HEK293 (cell line): ENCODE measurements around the gene EEF1AKMT1.

ENCODE experiments used
- CTCF ChIA-PET: fragments of 350-600 bp; formaldehyde crosslinking; extraction: SDS; loops from one replicate; lab custom pipeline; 2021; ENCODE audit warnings: antibody characterized with exemption; lab: Yijun Ruan, JAX
- POLR2A ChIA-PET: fragments of 300-600 bp; formaldehyde crosslinking; extraction: SDS; loops from one replicate; lab custom pipeline; 2020; ENCODE audit warnings: antibody characterized with exemption, inconsistent platforms; lab: Yijun Ruan, JAX
- H3K27ac ChIP-seq: fragments of 200-500 bp; sonication (Bioruptor generic); 2 replicates; pipeline ENCODE4 v1.5.1; 2014; ENCODE audit warnings: low read depth, low read length, control low read depth, inconsistent platforms; ENCODE audit errors: extremely low read depth
- H3K36me3 ChIP-seq, 2 experiments: fragments of 200-500 bp in 1 of 2; sonication (Bioruptor generic) in 1 of 2; 1 replicate in 1 of 2; 2 replicates in 1 of 2; pipeline ENCODE4 v1.5.1; 2014 to 2017; ENCODE audit warnings: inconsistent platforms in 2 of 2, low read length in 2 of 2; ENCODE audit not compliant: control insufficient read depth in 2 of 2, insufficient read depth in 1 of 2
- H3K4me1 ChIP-seq: fragments of 200-500 bp; sonication (Bioruptor generic); 2 replicates; pipeline ENCODE4 v1.5.1; 2014; ENCODE audit warnings: mild to moderate bottlenecking, low read length, inconsistent platforms; ENCODE audit not compliant: control insufficient read depth, insufficient read depth
- H3K4me3 ChIP-seq: 2 replicates; pipeline ENCODE4 v1.5.1; 2011; ENCODE audit warnings: low read depth, mild to moderate bottlenecking, control low read depth, low read length, moderate library complexity
- H3K9me3 ChIP-seq: fragments of 200-500 bp; sonication (Bioruptor generic); 2 replicates; pipeline ENCODE4 v1.5.1; 2014; ENCODE audit warnings: low read depth, low read length, inconsistent platforms; ENCODE audit not compliant: control insufficient read depth, insufficient read depth
- EGR2 ChIP-seq: fragments of 450-650 bp; formaldehyde crosslinking; IDR thresholded peaks from 2 replicates; pipeline ENCODE4 v1.5.1; 2016; ENCODE audit warnings: low read depth, missing biosample characterization, missing genetic modification characterization
- GLIS2 ChIP-seq: fragments of 450-650 bp; formaldehyde crosslinking; IDR thresholded peaks from 2 replicates; pipeline ENCODE4 v1.5.1; 2016; ENCODE audit warnings: missing biosample characterization, missing genetic modification characterization
- INSM2 ChIP-seq: fragments of 450-650 bp; formaldehyde crosslinking; IDR thresholded peaks from 2 replicates; pipeline ENCODE4 v1.5.1; 2016; ENCODE audit warnings: missing biosample characterization, missing genetic modification characterization
- KLF10 ChIP-seq: fragments of 450-650 bp; IDR thresholded peaks from 2 replicates; pipeline ENCODE4 v1.5.1; 2018; ENCODE audit warnings: missing biosample characterization, mild to moderate bottlenecking, missing genetic modification characterization
- KLF16 ChIP-seq: fragments of 450-650 bp; formaldehyde crosslinking; IDR thresholded peaks from 2 replicates; pipeline ENCODE4 v1.5.1; 2017; ENCODE audit warnings: missing biosample characterization, missing genetic modification characterization
- KLF8 ChIP-seq: fragments of 450-650 bp; formaldehyde crosslinking; IDR thresholded peaks from 2 replicates; pipeline ENCODE4 v1.5.1; 2016; ENCODE audit warnings: missing biosample characterization, missing genetic modification characterization
- MYNN ChIP-seq: fragments of 450-650 bp; formaldehyde crosslinking; IDR thresholded peaks from 2 replicates; pipeline ENCODE4 v1.5.1; 2016; ENCODE audit warnings: missing biosample characterization, missing genetic modification characterization, borderline replicate concordance
- PRDM1 ChIP-seq: fragments of 450-650 bp; formaldehyde crosslinking; IDR thresholded peaks from 2 replicates; pipeline ENCODE4; 2016; ENCODE audit warnings: missing biosample characterization, missing genetic modification characterization
- REPIN1 ChIP-seq: fragments of 450-650 bp; formaldehyde crosslinking; IDR thresholded peaks from 2 replicates; pipeline ENCODE4 v1.5.1; 2017; ENCODE audit warnings: missing biosample characterization, missing genetic modification characterization, low read depth
- SP7 ChIP-seq: fragments of 450-650 bp; formaldehyde crosslinking; IDR thresholded peaks from 2 replicates; pipeline ENCODE4 v1.5.1; 2016; ENCODE audit warnings: missing biosample characterization, missing genetic modification characterization
- ZBTB11 ChIP-seq: fragments of 450-650 bp; formaldehyde crosslinking; conservative IDR thresholded peaks from 2 replicates; pipeline ENCODE4 v1.5.1; 2016; ENCODE audit warnings: low read depth, missing biosample characterization, missing genetic modification characterization
- ZNF18 ChIP-seq: fragments of 450-650 bp; formaldehyde crosslinking; IDR thresholded peaks from 2 replicates; pipeline ENCODE4 v1.5.1; 2016; ENCODE audit warnings: missing biosample characterization, missing genetic modification characterization
- ZNF2 ChIP-seq: fragments of 450-650 bp; formaldehyde crosslinking; IDR thresholded peaks from 2 replicates; pipeline ENCODE4 v1.5.1; 2016; ENCODE audit warnings: missing biosample characterization, missing genetic modification characterization
- ZNF426 ChIP-seq: fragments of 450-650 bp; formaldehyde crosslinking; IDR thresholded peaks from 2 replicates; pipeline ENCODE4 v1.5.1; 2017; ENCODE audit warnings: missing biosample characterization, missing genetic modification characterization, mild to moderate bottlenecking, inconsistent platforms, moderate library complexity
- ZNF449 ChIP-seq: fragments of 450-650 bp; formaldehyde crosslinking; IDR thresholded peaks from 2 replicates; pipeline ENCODE4 v1.5.1; 2017; ENCODE audit warnings: missing biosample characterization, mild to moderate bottlenecking, missing genetic modification characterization, moderate library complexity
- ZNF610 ChIP-seq: fragments of 450-650 bp; formaldehyde crosslinking; IDR thresholded peaks from 2 replicates; pipeline ENCODE4 v1.5.1; 2016; ENCODE audit warnings: missing biosample characterization, missing genetic modification characterization, borderline replicate concordance
- ZNF660 ChIP-seq: fragments of 450-650 bp; IDR thresholded peaks from 2 replicates; pipeline ENCODE4 v1.5.1; 2018; ENCODE audit warnings: missing biosample characterization, mild to moderate bottlenecking, missing genetic modification characterization
- ZNF664 ChIP-seq: fragments of 450-650 bp; formaldehyde crosslinking; IDR thresholded peaks from 2 replicates; pipeline ENCODE4 v1.5.1; 2016; ENCODE audit warnings: missing biosample characterization, missing genetic modification characterization
- ZSCAN16 ChIP-seq: fragments of 450-650 bp; formaldehyde crosslinking; IDR thresholded peaks from 2 replicates; pipeline ENCODE4 v1.5.1; 2016; ENCODE audit warnings: missing biosample characterization, missing genetic modification characterization
- TF ChIP-seq, protein P1 (sequence below): fragments of 450-650 bp; formaldehyde crosslinking; IDR thresholded peaks from 2 replicates; pipeline ENCODE4 v1.5.1; 2016; ENCODE audit warnings: missing biosample characterization, missing genetic modification characterization

EEF1AKMT1 gene

DNA sequence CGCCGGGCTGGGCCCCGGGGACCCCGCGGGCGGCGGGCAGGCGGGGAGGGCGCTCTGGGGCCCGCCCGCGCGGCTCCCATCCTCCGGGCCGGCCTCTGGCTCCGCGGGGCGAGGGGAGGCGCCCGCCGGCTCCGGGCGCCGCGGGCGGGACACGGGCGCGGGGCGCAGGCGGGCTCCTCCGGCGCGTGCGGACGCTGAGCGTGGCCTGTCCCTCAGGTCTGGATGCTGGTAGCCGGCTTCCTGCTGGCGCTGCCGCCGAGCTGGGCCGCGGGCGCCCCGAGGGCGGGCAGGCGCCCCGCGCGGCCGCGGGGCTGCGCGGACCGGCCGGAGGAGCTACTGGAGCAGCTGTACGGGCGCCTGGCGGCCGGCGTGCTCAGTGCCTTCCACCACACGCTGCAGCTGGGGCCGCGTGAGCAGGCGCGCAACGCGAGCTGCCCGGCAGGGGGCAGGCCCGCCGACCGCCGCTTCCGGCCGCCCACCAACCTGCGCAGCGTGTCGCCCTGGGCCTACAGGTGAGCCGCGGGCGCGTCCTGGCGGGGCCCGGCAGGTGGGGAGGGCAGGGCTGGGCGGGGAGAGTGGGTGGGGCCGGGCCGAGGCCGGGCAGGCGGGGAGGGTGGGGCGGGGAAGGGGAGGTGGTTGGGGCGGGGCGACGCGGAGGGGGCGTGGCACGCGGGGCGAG lies 69.8 kb downstream of the EEF1AKMT1 start:
- peaks cover 5% of the 10 kb centered on the region for H3K4me1 ChIP-seq
- peak overlapping the region; percentile 84; the same call in 1 of the 2 replicates for H3K27ac ChIP-seq
- POLR2A ChIA-PET, result no interaction called here
- TF ChIP-seq ZSCAN16 (tag by site-specific recombination) (no peak), KLF10 (tag by site-specific recombination) (peak; percentile 39; the same call in 1 of the 2 replicates), ZNF660 (tag by site-specific recombination) (0 out of 2 replicates have a peak, but pooled peaks have one; percentile 22)
- peak overlapping the region; percentile 36 for H3K4me3 ChIP-seq
- CTCF ChIA-PET, result interaction anchor here (0.7 to 1.1 kb wide), 2 partner anchors 124 to 518 kb away, joined by 3 to 5 read pairs; no protein-coding TSS in a partner anchor
- no peaks in the 10 kb centered on the region for H3K9me3 ChIP-seq
- H3K36me3 ChIP-seq, result no peaks in the 10 kb centered on the region

GRCh38 chr13:20702915-20703779 lies 70.6 kb downstream of the EEF1AKMT1 start, which contains the start of gene IL17D:
TSS of gene IL17D (plus strand) at chr13:20703699. CDS start at chr13:20704002, 303 bp downstream.
- peak within 1 kb of the TSS; percentile 50 for H3K4me3 ChIP-seq
- peaks cover 5% of the 10 kb centered on the region for H3K4me1 ChIP-seq
- ChIA-PET POLR2A (no interaction called here), CTCF (interaction anchor here (0.7 to 1.1 kb wide), 2 partner anchors 125 to 518 kb away, joined by 3 to 5 read pairs; no protein-coding TSS in a partner anchor)
- H3K9me3 ChIP-seq, result no peaks in the 10 kb centered on the region
- H3K27ac ChIP-seq, result peak within 1 kb of the TSS; percentile 84; the same call in 1 of the 2 replicates
- no peaks in the 10 kb centered on the region for H3K36me3 ChIP-seq
- TF ChIP-seq GLIS2 (tag by site-specific recombination), result peak; percentile 40; the same call in 1 of the 2 replicates
- no peak for TF ChIP-seq SP7
- TF ChIP-seq KLF8 (tag by site-specific recombination), result peak; percentile 48; the same call in 1 of the 2 replicates
- TF ChIP-seq ZNF426 (tag by site-specific recombination), result no peak
- TF ChIP-seq ZNF449 (tag by site-specific recombination), result no peak
- TF ChIP-seq ZNF2 (tag by site-specific recombination), result no peak
- TF ChIP-seq REPIN1 (tag by site-specific recombination), result no peak
- no peak for TF ChIP-seq ZNF664 (tag by site-specific recombination)
- TF ChIP-seq MYNN (tag by site-specific recombination), result no peak
- TF ChIP-seq EGR2 (tag by site-specific recombination), result no peak
- TF ChIP-seq ZNF610 (tag by site-specific recombination), result no peak
- no peak for TF ChIP-seq INSM2 (tag by site-specific recombination)
- no peak for TF ChIP-seq ZBTB11
- no peak for TF ChIP-seq PRDM1
- no peak for TF ChIP-seq KLF16 (tag by site-specific recombination)
- TF ChIP-seq, protein P1, sequence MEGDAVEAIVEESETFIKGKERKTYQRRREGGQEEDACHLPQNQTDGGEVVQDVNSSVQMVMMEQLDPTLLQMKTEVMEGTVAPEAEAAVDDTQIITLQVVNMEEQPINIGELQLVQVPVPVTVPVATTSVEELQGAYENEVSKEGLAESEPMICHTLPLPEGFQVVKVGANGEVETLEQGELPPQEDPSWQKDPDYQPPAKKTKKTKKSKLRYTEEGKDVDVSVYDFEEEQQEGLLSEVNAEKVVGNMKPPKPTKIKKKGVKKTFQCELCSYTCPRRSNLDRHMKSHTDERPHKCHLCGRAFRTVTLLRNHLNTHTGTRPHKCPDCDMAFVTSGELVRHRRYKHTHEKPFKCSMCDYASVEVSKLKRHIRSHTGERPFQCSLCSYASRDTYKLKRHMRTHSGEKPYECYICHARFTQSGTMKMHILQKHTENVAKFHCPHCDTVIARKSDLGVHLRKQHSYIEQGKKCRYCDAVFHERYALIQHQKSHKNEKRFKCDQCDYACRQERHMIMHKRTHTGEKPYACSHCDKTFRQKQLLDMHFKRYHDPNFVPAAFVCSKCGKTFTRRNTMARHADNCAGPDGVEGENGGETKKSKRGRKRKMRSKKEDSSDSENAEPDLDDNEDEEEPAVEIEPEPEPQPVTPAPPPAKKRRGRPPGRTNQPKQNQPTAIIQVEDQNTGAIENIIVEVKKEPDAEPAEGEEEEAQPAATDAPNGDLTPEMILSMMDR, result peak; percentile 60
- no peak for TF ChIP-seq ZNF18 (tag by site-specific recombination)
